ENCODE results near the gene H2AZ2.

GRCh38 chr7:44867073-44867995 is 19.4 kb upstream of the H2AZ2 start:
- TF ChIP-seq CTCF (conservative IDR thresholded peaks at IDR 0.05), result no peak
- TF ChIP-seq EZH2 (IDR thresholded peaks at IDR 0.05; ENCODE audit: low read depth), result no peak

All from PC-9 (cell line).